CD14-positive monocyte (primary cell): Measurements from ENCODE around the gene NHS. TPM values are rescaled to one million over a fixed set of nuclear protein-coding genes. Genes with fewer than 3 reads are reported as not detected.

Source experiments
- DNase-seq, 3 donors: peaks; one replicate each; pipeline ENCODE4 v3.0.0-alpha.2; 2011 to 2022
- H2AFZ ChIP-seq: 2 replicates; pipeline ENCODE4 v1.6.0; 2012; ENCODE audit warnings: mild to moderate bottlenecking, low read depth, low read length, inconsistent platforms; ENCODE audit not compliant: insufficient read depth, poor library complexity, severe bottlenecking
- H3K27ac ChIP-seq, 2 donors: 1 replicate in 1 of 2; 2 replicates in 1 of 2; pipeline ENCODE4 v1.5.1; 2012 to 2013; ENCODE audit warnings: low read length in 2 of 2, control low read depth in 1 of 2, inconsistent platforms in 1 of 2, low read depth in 1 of 2, mild to moderate bottlenecking in 1 of 2
- H3K27me3 ChIP-seq, 2 donors: one replicate each; pipeline versions ENCODE4 v1.6.0 to v1.6.1; 2011 to 2013; ENCODE audit warnings: low read length in 2 of 2; ENCODE audit not compliant: control insufficient read depth in 2 of 2, insufficient read depth in 2 of 2
- H3K36me3 ChIP-seq, 2 donors: replicated peaks in 1 of 2; 1 replicate in 1 of 2; 2 replicates in 1 of 2; pipeline versions ENCODE4 v1.5.1 to v1.6.1; 2012 to 2013; ENCODE audit warnings: low read length in 2 of 2, control low read depth in 1 of 2, inconsistent platforms in 1 of 2, mild to moderate bottlenecking in 1 of 2; ENCODE audit not compliant: insufficient read depth in 2 of 2, control insufficient read depth in 1 of 2
- H3K4me1 ChIP-seq, 2 donors: 1 replicate in 1 of 2; 2 replicates in 1 of 2; pipeline versions ENCODE4 v1.5.1 to v1.6.1; 2012 to 2013; ENCODE audit warnings: low read length in 2 of 2, control low read depth in 1 of 2, inconsistent platforms in 1 of 2, mild to moderate bottlenecking in 1 of 2, moderate library complexity in 1 of 2; ENCODE audit not compliant: insufficient read depth in 2 of 2, control insufficient read depth in 1 of 2
- H3K4me2 ChIP-seq: replicated peaks from 2 replicates; pipeline ENCODE3; 2012; ENCODE audit warnings: low read length, moderate library complexity, mild to moderate bottlenecking; ENCODE audit not compliant: poor library complexity, severe bottlenecking; ENCODE audit errors: extremely low read depth
- H3K4me3 ChIP-seq, 3 experiments: fragments of 200-600 bp in 1 of 3; sonication (generic) in 1 of 3; replicated peaks in 1 of 3; 1 replicate in 2 of 3; 2 replicates in 1 of 3; pipeline ENCODE4 v1.5.1; 2011 to 2013; ENCODE audit warnings: low read length in 3 of 3, mild to moderate bottlenecking in 3 of 3, control low read depth in 2 of 3, low read depth in 2 of 3, inconsistent platforms in 1 of 3, moderate library complexity in 1 of 3
- H3K79me2 ChIP-seq: 2 replicates; pipeline ENCODE4 v1.6.0; 2012; ENCODE audit warnings: mild to moderate bottlenecking, control low read depth, inconsistent platforms, low read length, moderate library complexity; ENCODE audit not compliant: insufficient read depth
- H3K9ac ChIP-seq: 2 replicates; pipeline ENCODE4 v1.6.0; 2017; ENCODE audit warnings: low read length, mild to moderate bottlenecking; ENCODE audit not compliant: insufficient read depth, poor library complexity, severe bottlenecking
- H3K9me3 ChIP-seq, 2 donors: replicated peaks in 1 of 2; 1 replicate in 1 of 2; 2 replicates in 1 of 2; pipeline versions ENCODE4 v1.5.1 to v1.6.1; 2012 to 2013; ENCODE audit warnings: low read length in 2 of 2, control low read depth in 1 of 2; ENCODE audit not compliant: control insufficient read depth in 1 of 2, insufficient read depth in 1 of 2
- H4K20me1 ChIP-seq: 2 replicates; pipeline ENCODE4 v1.6.0; 2012; ENCODE audit warnings: mild to moderate bottlenecking, low read length, control low read depth, moderate library complexity; ENCODE audit not compliant: insufficient read depth
- H3K27ac Mint-ChIP-seq, 7 donors: one replicate each; pipeline ENCODE4 v1.8.0; 2020; ENCODE audit warnings: mild to moderate bottlenecking in 7 of 7, mixed read lengths in 7 of 7, moderate library complexity in 6 of 7, inconsistent platforms in 2 of 7
- H3K27me3 Mint-ChIP-seq, 3 donors: one replicate each; pipeline ENCODE4 v1.8.0; 2021 to 2022; ENCODE audit warnings: low read depth in 3 of 3, mild to moderate bottlenecking in 3 of 3, mixed read lengths in 3 of 3, moderate library complexity in 3 of 3, inconsistent platforms in 1 of 3
- H3K36me3 Mint-ChIP-seq, 2 donors: one replicate each; pipeline ENCODE4 v1.8.0; 2020; ENCODE audit warnings: mixed read lengths in 2 of 2, inconsistent platforms in 1 of 2, mild to moderate bottlenecking in 1 of 2
- H3K4me1 Mint-ChIP-seq: one replicate; pipeline ENCODE4 v1.8.0; 2020; ENCODE audit warnings: mild to moderate bottlenecking, mixed read lengths
- H3K4me3 Mint-ChIP-seq, 2 donors: one replicate each; pipeline ENCODE4 v1.8.0; 2020; ENCODE audit warnings: mild to moderate bottlenecking in 2 of 2, mixed read lengths in 2 of 2, moderate library complexity in 1 of 2
- H3K9me3 Mint-ChIP-seq, 7 donors: one replicate each; pipeline ENCODE4 v1.8.0; 2020 to 2022; ENCODE audit warnings: mixed read lengths in 7 of 7, mild to moderate bottlenecking in 6 of 7, moderate library complexity in 6 of 7, inconsistent platforms in 2 of 7
- WGBS: methylation state at CpG from one replicate; pipeline ENCODE4 v1.1.5; 2013; ENCODE audit warnings: missing lambda C conversion rate; ENCODE audit not compliant: insufficient coverage; 5-methylcytosine and 5-hydroxymethylcytosine counted together
- intact Hi-C, 2 donors: fragments of 100-400 bp; cut with micrococcal nuclease; formaldehyde crosslinking; loops; one replicate each; pipeline versions ENCODE4 v1.15.0 to v1.15.1; 2023
- polyA plus RNA-seq, 3 donors: library from polyadenylated mRNA; depleted of rRNA in 1 of 3; unstranded in 2 of 3; stranded (reverse) in 1 of 3; fragments of 300-500 nt in 2 of 3; fragments of >200 nt in 1 of 3; fragmentation: Illumina TruSeq in 2 of 3; gene quantifications; 1 replicate in 2 of 3; 2 replicates in 1 of 3; pipeline ENCODE4 v1.2.3, GENCODE V29; 2012 to 2021
- TF ChIP-seq, protein P1 (sequence below): fragments of 200-600 bp; IDR thresholded peaks from one replicate; pipeline ENCODE4 v1.8.0; 2022; ENCODE audit warnings: antibody characterized with exemption, mild to moderate bottlenecking

NHS gene
- polyA plus RNA-seq, 3 donors, result 0.86 to 1.8 (median 1.3) TPM

DNA sequence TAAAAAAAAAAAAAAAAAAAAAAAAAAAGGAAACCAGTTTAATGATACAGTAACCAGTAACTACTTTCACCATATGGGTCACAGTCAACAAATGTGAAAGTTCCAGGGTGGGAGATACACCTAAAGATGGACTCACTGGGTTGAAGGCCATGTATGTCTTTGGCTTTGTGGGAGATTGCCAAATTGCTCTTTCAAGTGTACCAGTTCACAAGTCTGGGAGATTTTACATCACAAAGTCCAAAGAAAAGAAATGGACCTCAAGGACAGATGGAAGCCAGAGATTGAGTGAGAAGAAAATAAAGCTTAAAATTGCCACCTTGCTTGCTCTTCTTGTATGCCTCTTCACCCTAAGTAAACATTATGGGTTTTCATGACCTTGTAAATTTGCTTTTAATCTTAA lies 65.3 kb downstream of the NHS start:
- H3K27me3 ChIP-seq, result peaks cover 0 to 8% of the 10 kb centered on the region in 2 donors
- Mint-ChIP-seq H3K4me3 (no peak overlapping the region), H3K27me3 (peaks cover 2 to 6% (median 4%) of the 10 kb centered on the region in 3 donors), H3K9me3 (peaks cover 0 to 5% (median 3%) of the 10 kb centered on the region in 7 donors), H3K4me1 (peaks cover 3% of the 10 kb centered on the region), H3K36me3 (no peaks in the 10 kb centered on the region), H3K27ac (no peak overlapping the region)
- H3K27ac ChIP-seq, result no peak overlapping the region
- H3K4me3 ChIP-seq, result no peak overlapping the region
- H3K9ac ChIP-seq, result no peak overlapping the region
- TF ChIP-seq, protein P1, sequence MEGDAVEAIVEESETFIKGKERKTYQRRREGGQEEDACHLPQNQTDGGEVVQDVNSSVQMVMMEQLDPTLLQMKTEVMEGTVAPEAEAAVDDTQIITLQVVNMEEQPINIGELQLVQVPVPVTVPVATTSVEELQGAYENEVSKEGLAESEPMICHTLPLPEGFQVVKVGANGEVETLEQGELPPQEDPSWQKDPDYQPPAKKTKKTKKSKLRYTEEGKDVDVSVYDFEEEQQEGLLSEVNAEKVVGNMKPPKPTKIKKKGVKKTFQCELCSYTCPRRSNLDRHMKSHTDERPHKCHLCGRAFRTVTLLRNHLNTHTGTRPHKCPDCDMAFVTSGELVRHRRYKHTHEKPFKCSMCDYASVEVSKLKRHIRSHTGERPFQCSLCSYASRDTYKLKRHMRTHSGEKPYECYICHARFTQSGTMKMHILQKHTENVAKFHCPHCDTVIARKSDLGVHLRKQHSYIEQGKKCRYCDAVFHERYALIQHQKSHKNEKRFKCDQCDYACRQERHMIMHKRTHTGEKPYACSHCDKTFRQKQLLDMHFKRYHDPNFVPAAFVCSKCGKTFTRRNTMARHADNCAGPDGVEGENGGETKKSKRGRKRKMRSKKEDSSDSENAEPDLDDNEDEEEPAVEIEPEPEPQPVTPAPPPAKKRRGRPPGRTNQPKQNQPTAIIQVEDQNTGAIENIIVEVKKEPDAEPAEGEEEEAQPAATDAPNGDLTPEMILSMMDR, result no peak
- H3K36me3 ChIP-seq, result no peaks in the 10 kb centered on the region
- H3K4me1 ChIP-seq, result no peaks in the 10 kb centered on the region
- no peaks in the 10 kb centered on the region for H3K79me2 ChIP-seq
- no peak for DNase-seq
- H3K4me2 ChIP-seq, result no peak overlapping the region
- H2AFZ ChIP-seq, result no peak overlapping the region
- no peaks in the 10 kb centered on the region for H4K20me1 ChIP-seq
- intact Hi-C loops, result no loop called here
- no peaks in the 10 kb centered on the region for H3K9me3 ChIP-seq

DNA sequence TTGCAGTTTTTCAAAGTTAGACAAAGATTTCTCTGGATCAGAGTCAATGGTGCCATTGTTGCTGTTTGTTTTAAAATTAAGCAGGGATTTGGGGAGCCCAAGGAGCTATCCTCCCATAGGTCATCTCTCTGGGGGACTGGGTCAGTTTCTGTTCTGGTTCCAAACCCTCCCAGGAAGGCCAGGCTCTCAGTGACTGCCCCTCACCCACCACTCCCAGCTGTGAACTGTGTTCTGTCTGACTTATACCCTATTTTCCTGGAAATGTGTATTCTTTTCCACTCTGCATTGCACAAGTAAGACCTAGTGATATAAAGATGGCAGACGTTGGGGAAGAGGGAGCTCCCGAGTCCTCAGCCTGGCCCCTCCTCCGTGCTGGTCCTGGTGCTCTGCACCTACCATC lies 65.8 kb downstream of the NHS start:
- no CpG with 5 or more reads among the region's 3 CpGs for WGBS
- TF ChIP-seq, protein P1, result no peak
- no peak for DNase-seq
- intact Hi-C loops, result no loop called here
- H3K4me1 ChIP-seq, result no peaks in the 10 kb centered on the region
- H3K27me3 ChIP-seq, result peaks cover 0 to 8% of the 10 kb centered on the region in 2 donors
- no peaks in the 10 kb centered on the region for H3K79me2 ChIP-seq
- no peak overlapping the region for H2AFZ ChIP-seq
- H3K4me3 ChIP-seq, result no peak overlapping the region
- Mint-ChIP-seq H3K9me3 (peaks cover 0 to 6% (median 3%) of the 10 kb centered on the region in 7 donors), H3K36me3 (no peaks in the 10 kb centered on the region), H3K27me3 (peaks cover 2 to 6% (median 4%) of the 10 kb centered on the region in 3 donors), H3K27ac (no peak overlapping the region), H3K4me1 (peaks cover 3% of the 10 kb centered on the region), H3K4me3 (no peak overlapping the region)
- no peak overlapping the region for H3K4me2 ChIP-seq
- no peak overlapping the region for H3K9ac ChIP-seq
- H3K27ac ChIP-seq, result no peak overlapping the region
- H3K9me3 ChIP-seq, result no peaks in the 10 kb centered on the region
- no peaks in the 10 kb centered on the region for H3K36me3 ChIP-seq
- no peaks in the 10 kb centered on the region for H4K20me1 ChIP-seq
